Measurements from ENCODE around the gene ANXA2.

The ANXA2 gene

GRCh38 chr15:60384526-60385126 is 13.2 kb downstream of the ANXA2 start:
- no peak for TF ChIP-seq GATA3 (IDR thresholded peaks at IDR 0.05; ENCODE audit: low read depth, low read length)
- TF ChIP-seq GATA2 (IDR thresholded peaks at IDR 0.05; ENCODE audit: low read depth, low read length), result no peak

- no peak for TF ChIP-seq GATA3 (IDR thresholded peaks at IDR 0.05; ENCODE audit: low read depth, low read length)
Observed at GRCh38 chr15:60384053-60384452, 13.7 kb downstream of the ANXA2 start.

- TF ChIP-seq GATA3 (IDR thresholded peaks at IDR 0.05; ENCODE audit: low read depth, low read length), result no peak
- no peak for TF ChIP-seq GATA2 (IDR thresholded peaks at IDR 0.05; ENCODE audit: low read depth, low read length)
Observed at GRCh38 chr15:60382773-60383674, 14.8 kb downstream of the ANXA2 start.

GRCh38 chr15:60381148-60381788 is 16.5 kb downstream of the ANXA2 start:
- TF ChIP-seq GATA3 (IDR thresholded peaks at IDR 0.05; ENCODE audit: low read depth, low read length), result no peak
- no peak for TF ChIP-seq GATA2 (IDR thresholded peaks at IDR 0.05; ENCODE audit: low read depth, low read length)

- no peak for TF ChIP-seq GATA2 (IDR thresholded peaks at IDR 0.05; ENCODE audit: low read depth, low read length)
- no peak for TF ChIP-seq GATA3 (IDR thresholded peaks at IDR 0.05; ENCODE audit: low read depth, low read length)
Observed at GRCh38 chr15:60379525-60380274, 18.1 kb downstream of the ANXA2 start.

GRCh38 chr15:60379185-60379524 is 18.6 kb downstream of the ANXA2 start:
- TF ChIP-seq GATA2 (IDR thresholded peaks at IDR 0.05; ENCODE audit: low read depth, low read length), result no peak
- TF ChIP-seq GATA3 (IDR thresholded peaks at IDR 0.05; ENCODE audit: low read depth, low read length), result no peak

GRCh38 chr15:60376677-60377095 is 21.1 kb downstream of the ANXA2 start:
- TF ChIP-seq GATA2 (IDR thresholded peaks at IDR 0.05; ENCODE audit: low read depth, low read length), result no peak
- no peak for TF ChIP-seq GATA3 (IDR thresholded peaks at IDR 0.05; ENCODE audit: low read depth, low read length)

GRCh38 chr15:60375306-60375705 is 22.5 kb downstream of the ANXA2 start:
- no peak for TF ChIP-seq GATA2 (IDR thresholded peaks at IDR 0.05; ENCODE audit: low read depth, low read length)

- TF ChIP-seq GATA2 (IDR thresholded peaks at IDR 0.05; ENCODE audit: low read depth, low read length) (no peak), GATA3 (IDR thresholded peaks at IDR 0.05; ENCODE audit: low read depth, low read length) (no peak)
Observed at GRCh38 chr15:60374628-60375081, 23.1 kb downstream of the ANXA2 start.

GRCh38 chr15:60374209-60374608 is 23.6 kb downstream of the ANXA2 start:
- no peak for TF ChIP-seq GATA2 (IDR thresholded peaks at IDR 0.05; ENCODE audit: low read depth, low read length)
- TF ChIP-seq GATA3 (IDR thresholded peaks at IDR 0.05; ENCODE audit: low read depth, low read length), result no peak

- no peak for TF ChIP-seq GATA2 (IDR thresholded peaks at IDR 0.05; ENCODE audit: low read depth, low read length)
- no peak for TF ChIP-seq GATA3 (IDR thresholded peaks at IDR 0.05; ENCODE audit: low read depth, low read length)
Observed at GRCh38 chr15:60373745-60374144, 24.0 kb downstream of the ANXA2 start.

GRCh38 chr15:60373327-60373726 is 24.5 kb downstream of the ANXA2 start:
- TF ChIP-seq GATA2 (IDR thresholded peaks at IDR 0.05; ENCODE audit: low read depth, low read length) (no peak), GATA3 (IDR thresholded peaks at IDR 0.05; ENCODE audit: low read depth, low read length) (no peak)

- TF ChIP-seq GATA3 (IDR thresholded peaks at IDR 0.05; ENCODE audit: low read depth, low read length), result no peak
- no peak for TF ChIP-seq GATA2 (IDR thresholded peaks at IDR 0.05; ENCODE audit: low read depth, low read length)
Observed at GRCh38 chr15:60372756-60373155, 25.0 kb downstream of the ANXA2 start.

GRCh38 chr15:60372227-60372626 is 25.6 kb downstream of the ANXA2 start:
- TF ChIP-seq GATA3 (IDR thresholded peaks at IDR 0.05; ENCODE audit: low read depth, low read length) (no peak), GATA2 (IDR thresholded peaks at IDR 0.05; ENCODE audit: low read depth, low read length) (no peak)
